GM12878 (cell line): ENCODE measurements around the gene ETHE1. TPM values are rescaled to one million over a fixed set of nuclear protein-coding genes. Genes with fewer than 3 reads are reported as not detected.

Source experiments
- BMI1 ChIP-seq: fragments of 450-650 bp; IDR thresholded peaks from 2 replicates; pipeline ENCODE4 v1.6.1; 2016; ENCODE audit warnings: mild to moderate bottlenecking, moderate library complexity, borderline replicate concordance
- CEBPZ ChIP-seq: fragments of 150-350 bp; IDR thresholded peaks from 2 replicates; pipeline ENCODE4 v1.6.1; 2016; ENCODE audit warnings: low read depth, low read length
- CHD1 ChIP-seq: IDR thresholded peaks from 2 replicates; pipeline ENCODE4 v1.6.1; 2012; ENCODE audit warnings: low read depth, low read length, improper control_type of control experiment
- CTCF ChIP-seq, 3 experiments: IDR thresholded peaks in 2 of 3; conservative IDR thresholded peaks in 1 of 3; 2 replicates each; pipeline ENCODE4 v1.5.1; 2011; ENCODE audit warnings: low read depth in 3 of 3, low read length in 3 of 3, mild to moderate bottlenecking in 3 of 3, control low read depth in 2 of 3, moderate library complexity in 2 of 3, inconsistent platforms in 1 of 3, mixed read lengths in 1 of 3; ENCODE audit not compliant: control insufficient read depth in 2 of 3, insufficient read depth in 1 of 3; ENCODE audit errors: extremely low read depth in 1 of 3
- GATAD2B ChIP-seq: fragments of 450-650 bp; conservative IDR thresholded peaks from 2 replicates; pipeline ENCODE4 v1.6.1; 2017; ENCODE audit warnings: low read depth, mild to moderate bottlenecking, moderate library complexity
- IKZF1 ChIP-seq: fragments of 450-650 bp; conservative IDR thresholded peaks from 2 replicates; pipeline ENCODE4 v1.6.1; 2017; ENCODE audit warnings: antibody characterized with exemption, mild to moderate bottlenecking
- JUNB ChIP-seq: IDR thresholded peaks from 2 replicates; pipeline ENCODE4 v1.6.1; 2016; ENCODE audit warnings: antibody characterized with exemption, mild to moderate bottlenecking
- MEF2A ChIP-seq: IDR thresholded peaks from 2 replicates; pipeline ENCODE4 v1.6.1; 2011; ENCODE audit warnings: low read depth, mild to moderate bottlenecking, low read length, moderate library complexity; ENCODE audit not compliant: insufficient read depth
- MYC ChIP-seq: IDR thresholded peaks from 2 replicates; pipeline ENCODE4 v1.6.1; 2011; ENCODE audit warnings: mild to moderate bottlenecking, low read length, moderate library complexity, inconsistent platforms; ENCODE audit not compliant: insufficient read depth, insufficient replicate concordance, insufficient read length, severe bottlenecking
- NFYA ChIP-seq: IDR thresholded peaks from 2 replicates; pipeline ENCODE4 v1.6.1; 2011; ENCODE audit warnings: low read depth, mild to moderate bottlenecking, low read length, improper control_type of control experiment, borderline replicate concordance
- NRF1 ChIP-seq: conservative IDR thresholded peaks from 2 replicates; pipeline ENCODE4 v1.6.1; 2011; ENCODE audit warnings: mild to moderate bottlenecking, low read depth, low read length, improper control_type of control experiment
- SP1 ChIP-seq: IDR thresholded peaks from one replicate; pipeline ENCODE4 v1.6.1; 2011; ENCODE audit warnings: low read depth, low read length
- YBX1 ChIP-seq: fragments of 450-650 bp; IDR thresholded peaks from 2 replicates; pipeline ENCODE4 v1.6.1; 2016; ENCODE audit warnings: antibody characterized with exemption
- polyA plus RNA-seq, 11 experiments: library from polyadenylated mRNA; depleted of rRNA in 4 of 11; unstranded in 6 of 11; stranded (reverse) in 5 of 11; fragments of >200 nt; fragmentation: Nextera tagmentation in 4 of 11; fragmentation: Illumina TruSeq in 1 of 11; extraction: Ambion mirVana in 4 of 11; extraction: Trizol in 1 of 11; gene quantifications; 1 replicate in 1 of 11; 2 replicates in 10 of 11; pipeline versions ENCODE4 v1.2.1 to v1.2.3, GENCODE V29; 2011 to 2016; ENCODE audit warnings: inconsistent platforms in 2 of 11, missing spikeins in 2 of 11, low read depth in 1 of 11
- total RNA-seq, 4 experiments: library from RNA; depleted of rRNA in 3 of 4; stranded (reverse); fragments of >200 nt in 3 of 4; fragmentation: Illumina TruSeq in 1 of 4; extraction: Trizol in 1 of 4; gene quantifications; 2 replicates each; pipeline versions ENCODE4 v1.2.1 to v1.2.3, GENCODE V29; 2013 to 2021
- TF ChIP-seq, protein P1 (sequence below): fragments of 450-650 bp; IDR thresholded peaks from 2 replicates; pipeline ENCODE4 v1.6.1; 2016; ENCODE audit warnings: mild to moderate bottlenecking, moderate library complexity, borderline replicate concordance
- TF ChIP-seq, protein P2 (sequence below): fragments of 450-650 bp; IDR thresholded peaks from 2 replicates; pipeline ENCODE4 v1.6.1; 2017; ENCODE audit warnings: mild to moderate bottlenecking, low read depth, inconsistent platforms; ENCODE audit not compliant: poor library complexity, severe bottlenecking
- TF ChIP-seq, protein P3 (sequence below): IDR thresholded peaks from 2 replicates; pipeline ENCODE4 v1.6.1; 2012; ENCODE audit warnings: low read depth, low read length, improper control_type of control experiment

ETHE1 gene
- total and polyA plus RNA-seq, 10 of the 15 experiments (the other 5 are each of a cell fraction or from before 2014, with no cell fraction given): 22.1 to 155 (median 52.7) TPM

GRCh38 chr19:43524922-43525835, 1.8 kb downstream of the ETHE1 start (continued):
- TF ChIP-seq, protein P1, sequence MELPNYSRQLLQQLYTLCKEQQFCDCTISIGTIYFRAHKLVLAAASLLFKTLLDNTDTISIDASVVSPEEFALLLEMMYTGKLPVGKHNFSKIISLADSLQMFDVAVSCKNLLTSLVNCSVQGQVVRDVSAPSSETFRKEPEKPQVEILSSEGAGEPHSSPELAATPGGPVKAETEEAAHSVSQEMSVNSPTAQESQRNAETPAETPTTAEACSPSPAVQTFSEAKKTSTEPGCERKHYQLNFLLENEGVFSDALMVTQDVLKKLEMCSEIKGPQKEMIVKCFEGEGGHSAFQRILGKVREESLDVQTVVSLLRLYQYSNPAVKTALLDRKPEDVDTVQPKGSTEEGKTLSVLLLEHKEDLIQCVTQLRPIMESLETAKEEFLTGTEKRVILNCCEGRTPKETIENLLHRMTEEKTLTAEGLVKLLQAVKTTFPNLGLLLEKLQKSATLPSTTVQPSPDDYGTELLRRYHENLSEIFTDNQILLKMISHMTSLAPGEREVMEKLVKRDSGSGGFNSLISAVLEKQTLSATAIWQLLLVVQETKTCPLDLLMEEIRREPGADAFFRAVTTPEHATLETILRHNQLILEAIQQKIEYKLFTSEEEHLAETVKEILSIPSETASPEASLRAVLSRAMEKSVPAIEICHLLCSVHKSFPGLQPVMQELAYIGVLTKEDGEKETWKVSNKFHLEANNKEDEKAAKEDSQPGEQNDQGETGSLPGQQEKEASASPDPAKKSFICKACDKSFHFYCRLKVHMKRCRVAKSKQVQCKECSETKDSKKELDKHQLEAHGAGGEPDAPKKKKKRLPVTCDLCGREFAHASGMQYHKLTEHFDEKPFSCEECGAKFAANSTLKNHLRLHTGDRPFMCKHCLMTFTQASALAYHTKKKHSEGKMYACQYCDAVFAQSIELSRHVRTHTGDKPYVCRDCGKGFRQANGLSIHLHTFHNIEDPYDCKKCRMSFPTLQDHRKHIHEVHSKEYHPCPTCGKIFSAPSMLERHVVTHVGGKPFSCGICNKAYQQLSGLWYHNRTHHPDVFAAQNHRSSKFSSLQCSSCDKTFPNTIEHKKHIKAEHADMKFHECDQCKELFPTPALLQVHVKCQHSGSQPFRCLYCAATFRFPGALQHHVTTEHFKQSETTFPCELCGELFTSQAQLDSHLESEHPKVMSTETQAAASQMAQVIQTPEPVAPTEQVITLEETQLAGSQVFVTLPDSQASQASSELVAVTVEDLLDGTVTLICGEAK: peak; percentile 94
- TF ChIP-seq BMI1 (no peak), NFYA (no peak), MEF2A (no peak), CEBPZ (no peak), GATAD2B (0 out of 2 replicates have a peak, but pooled peaks have one; percentile 45), MYC (no peak), SP1 (no peak), JUNB (no peak), CTCF (IDR thresholded peaks at IDR 0.05 in 2 of 3, conservative IDR thresholded peaks at IDR 0.05 in 1 of 3; ENCODE audit: control insufficient read depth in 2 of 3, extremely low read depth in 1 of 3, insufficient read depth in 1 of 3, low read depth in 3 of 3, low read length in 3 of 3) (no peak), NRF1 (no peak), CHD1 (no peak), IKZF1 (peak; percentile 67), YBX1 (no peak)
- TF ChIP-seq, protein P2, sequence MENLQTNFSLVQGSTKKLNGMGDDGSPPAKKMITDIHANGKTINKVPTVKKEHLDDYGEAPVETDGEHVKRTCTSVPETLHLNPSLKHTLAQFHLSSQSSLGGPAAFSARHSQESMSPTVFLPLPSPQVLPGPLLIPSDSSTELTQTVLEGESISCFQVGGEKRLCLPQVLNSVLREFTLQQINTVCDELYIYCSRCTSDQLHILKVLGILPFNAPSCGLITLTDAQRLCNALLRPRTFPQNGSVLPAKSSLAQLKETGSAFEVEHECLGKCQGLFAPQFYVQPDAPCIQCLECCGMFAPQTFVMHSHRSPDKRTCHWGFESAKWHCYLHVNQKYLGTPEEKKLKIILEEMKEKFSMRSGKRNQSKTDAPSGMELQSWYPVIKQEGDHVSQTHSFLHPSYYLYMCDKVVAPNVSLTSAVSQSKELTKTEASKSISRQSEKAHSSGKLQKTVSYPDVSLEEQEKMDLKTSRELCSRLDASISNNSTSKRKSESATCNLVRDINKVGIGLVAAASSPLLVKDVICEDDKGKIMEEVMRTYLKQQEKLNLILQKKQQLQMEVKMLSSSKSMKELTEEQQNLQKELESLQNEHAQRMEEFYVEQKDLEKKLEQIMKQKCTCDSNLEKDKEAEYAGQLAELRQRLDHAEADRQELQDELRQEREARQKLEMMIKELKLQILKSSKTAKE: no peak
- TF ChIP-seq, protein P3, sequence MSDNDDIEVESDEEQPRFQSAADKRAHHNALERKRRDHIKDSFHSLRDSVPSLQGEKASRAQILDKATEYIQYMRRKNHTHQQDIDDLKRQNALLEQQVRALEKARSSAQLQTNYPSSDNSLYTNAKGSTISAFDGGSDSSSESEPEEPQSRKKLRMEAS: no peak
